Stimulated activated CD4-positive, alpha-beta T cell treated with anti-CD3 and anti-CD28 coated beads, TNF-alpha, amount 100 ng/mL, for 4 hours (primary cell): ENCODE measurements around the gene HOXA7.

Experiments used
- DNase-seq, 3 experiments: peaks; one replicate each; pipeline ENCODE4 v3.0.0-alpha.2; 2020; ENCODE audit warnings: low read depth in 3 of 3

The HOXA7 gene

GRCh38 chr7:27148031-27148755 lies 8.3 kb downstream of the HOXA7 start:
- no peak for DNase-seq

GRCh38 chr7:27147199-27148030 lies 9.1 kb downstream of the HOXA7 start, which contains the start of gene HOXA6:
HOXA6 (minus strand) TSS chr7:27147774; CDS start chr7:27147749, 25 bp downstream.
- DNase-seq = no peak

GRCh38 chr7:27146491-27147198 lies 9.8 kb downstream of the HOXA7 start:
- DNase-seq = no peak

GRCh38 chr7:27145914-27146412 lies 10.5 kb downstream of the HOXA7 start:
- DNase-seq = no peak

GRCh38 chr7:27145165-27145913 lies 11.1 kb downstream of the HOXA7 start:
- DNase-seq = no peak

GRCh38 chr7:27144781-27145164 lies 11.7 kb downstream of the HOXA7 start:
- DNase-seq = no peak

- no peak for DNase-seq
These were observed 12.3 kb downstream of the HOXA7 start for GRCh38 chr7:27143950-27144780.

- no peak for DNase-seq
These were observed 13.2 kb downstream of the HOXA7 start, which contains the start of gene HOXA5 for GRCh38 chr7:27143023-27143949. HOXA5 (minus strand) TSS chr7:27143681; CDS start chr7:27143607, 74 bp downstream.

- DNase-seq = no peak
These were observed 13.9 kb downstream of the HOXA7 start for GRCh38 chr7:27142580-27143022.

- no peak for DNase-seq
These were observed 14.4 kb downstream of the HOXA7 start for GRCh38 chr7:27141923-27142579.

GRCh38 chr7:27141137-27141922 lies 15.1 kb downstream of the HOXA7 start:
- DNase-seq = no peak

GRCh38 chr7:27140126-27140857 lies 16.2 kb downstream of the HOXA7 start:
- no peak for DNase-seq

- no peak for DNase-seq
These were observed 16.9 kb downstream of the HOXA7 start for GRCh38 chr7:27139334-27140125.

- DNase-seq = no peak
These were observed 17.5 kb downstream of the HOXA7 start for GRCh38 chr7:27138985-27139333.

GRCh38 chr7:27138472-27138871 lies 18.0 kb downstream of the HOXA7 start:
- DNase-seq = no peak

GRCh38 chr7:27137640-27138315 lies 18.7 kb downstream of the HOXA7 start:
- DNase-seq = no peak
